K562 (cell line): ENCODE data around the gene XRN2. TPM values are rescaled to one million over a fixed set of nuclear protein-coding genes. Genes with fewer than 3 reads are reported as not detected.

Experiments used
- CBX8 ChIP-seq: fragments of 200-600 bp; sonication (generic); IDR thresholded peaks from 2 replicates; pipeline ENCODE4 v1.6.1; 2012; ENCODE audit warnings: borderline replicate concordance, mixed run types, low read depth, mild to moderate bottlenecking, moderate library complexity, mixed read lengths, low read length, control low read depth, inconsistent platforms; ENCODE audit not compliant: poor library complexity, severe bottlenecking; ENCODE audit errors: extremely low read depth
- CHCHD3 ChIP-seq: fragments of 250-450 bp; sonication (Bioruptor Pico); IDR thresholded peaks from 2 replicates; pipeline ENCODE4 v2.1.2; 2022; ENCODE audit warnings: mild to moderate bottlenecking
- MEF2D ChIP-seq: conservative IDR thresholded peaks from 2 replicates; pipeline ENCODE4 v1.6.1; 2016; ENCODE audit warnings: low read depth, missing genetic modification characterization, missing compliant biosample characterization
- ZEB2 ChIP-seq: fragments of 450-650 bp; IDR thresholded peaks from 2 replicates; pipeline ENCODE4 v1.6.1; 2016
- polyA plus RNA-seq, 8 experiments: library from polyadenylated mRNA; depleted of rRNA in 4 of 8; stranded (reverse) in 5 of 8; unstranded in 3 of 8; fragments of >200 nt; fragmentation: Nextera tagmentation in 2 of 8; fragmentation: Illumina TruSeq in 1 of 8; extraction: Ambion mirVana in 2 of 8; extraction: Trizol in 1 of 8; gene quantifications; 2 replicates each; pipeline versions ENCODE4 v1.2.1 to v1.2.3, GENCODE V29; 2011 to 2014; ENCODE audit warnings: inconsistent platforms in 1 of 8, missing spikeins in 1 of 8
- total RNA-seq, 7 experiments: library from RNA; depleted of rRNA in 6 of 7; stranded (reverse); fragments of >200 nt in 6 of 7; fragmentation: Illumina TruSeq in 2 of 7; extraction: Trizol in 2 of 7; gene quantifications; 2 replicates each; pipeline versions ENCODE4 v1.2.1 to v1.2.3, GENCODE V29; 2011 to 2021; ENCODE audit warnings: low replicate concordance in 1 of 7
- TF ChIP-seq, protein P1 (sequence below): IDR thresholded peaks from 2 replicates; pipeline ENCODE4 v1.6.1; 2011; ENCODE audit not compliant: insufficient read length; ENCODE audit errors: extremely low read depth
- TF ChIP-seq, protein P2 (sequence below): fragments of 450-650 bp; IDR thresholded peaks from 2 replicates; pipeline ENCODE4 v1.6.1; 2017; ENCODE audit warnings: antibody characterized with exemption

XRN2 gene
- total and polyA plus RNA-seq, 9 of the 15 experiments (the other 6 are each of a cell fraction or from before 2014, with no cell fraction given): 41.8 to 67.3 (median 51.4) TPM

DNA sequence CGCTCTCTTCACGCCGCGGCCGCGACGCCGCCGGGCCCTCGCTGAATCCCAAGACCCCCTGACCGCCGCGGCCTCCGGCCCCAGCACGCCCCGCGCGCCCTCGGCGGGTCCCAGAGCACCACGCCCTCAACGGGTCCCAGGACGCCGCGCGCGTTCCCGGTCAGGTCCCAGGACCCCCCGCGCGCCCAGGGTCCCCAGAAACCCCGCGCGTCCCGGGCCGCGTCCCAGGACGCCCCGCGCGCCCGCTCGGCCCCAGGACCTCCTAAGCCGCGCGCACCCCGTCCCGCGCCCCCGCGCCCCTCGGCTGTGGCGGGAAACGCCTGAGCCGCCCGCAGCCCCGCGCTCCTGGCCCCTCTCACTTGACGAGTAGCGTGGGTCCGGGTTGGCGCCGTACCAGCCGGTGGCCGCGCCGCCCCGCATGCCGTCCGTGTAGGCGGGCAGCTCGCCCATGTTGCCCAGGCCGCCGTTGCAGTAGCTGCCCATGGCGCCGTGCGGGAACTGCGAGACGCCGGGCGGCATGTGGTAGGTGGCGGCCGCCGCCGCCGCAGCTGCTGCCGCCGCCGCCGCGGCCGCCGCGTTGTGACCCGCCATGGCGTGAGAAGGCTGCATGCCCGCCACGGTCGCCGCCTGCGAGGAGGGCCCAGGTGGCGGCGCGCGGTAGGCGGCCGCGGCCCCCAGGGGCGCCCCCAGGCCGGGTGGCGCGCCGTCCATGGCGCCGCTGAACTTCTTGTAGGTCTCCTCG is 93.6 kb downstream of the XRN2 start (continued):
- no peak for TF ChIP-seq CBX8
- TF ChIP-seq MEF2D (tag): no peak
- TF ChIP-seq ZEB2: no peak
- TF ChIP-seq CHCHD3: no peak
- TF ChIP-seq, protein P1, sequence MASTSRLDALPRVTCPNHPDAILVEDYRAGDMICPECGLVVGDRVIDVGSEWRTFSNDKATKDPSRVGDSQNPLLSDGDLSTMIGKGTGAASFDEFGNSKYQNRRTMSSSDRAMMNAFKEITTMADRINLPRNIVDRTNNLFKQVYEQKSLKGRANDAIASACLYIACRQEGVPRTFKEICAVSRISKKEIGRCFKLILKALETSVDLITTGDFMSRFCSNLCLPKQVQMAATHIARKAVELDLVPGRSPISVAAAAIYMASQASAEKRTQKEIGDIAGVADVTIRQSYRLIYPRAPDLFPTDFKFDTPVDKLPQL: no peak
- TF ChIP-seq, protein P2, sequence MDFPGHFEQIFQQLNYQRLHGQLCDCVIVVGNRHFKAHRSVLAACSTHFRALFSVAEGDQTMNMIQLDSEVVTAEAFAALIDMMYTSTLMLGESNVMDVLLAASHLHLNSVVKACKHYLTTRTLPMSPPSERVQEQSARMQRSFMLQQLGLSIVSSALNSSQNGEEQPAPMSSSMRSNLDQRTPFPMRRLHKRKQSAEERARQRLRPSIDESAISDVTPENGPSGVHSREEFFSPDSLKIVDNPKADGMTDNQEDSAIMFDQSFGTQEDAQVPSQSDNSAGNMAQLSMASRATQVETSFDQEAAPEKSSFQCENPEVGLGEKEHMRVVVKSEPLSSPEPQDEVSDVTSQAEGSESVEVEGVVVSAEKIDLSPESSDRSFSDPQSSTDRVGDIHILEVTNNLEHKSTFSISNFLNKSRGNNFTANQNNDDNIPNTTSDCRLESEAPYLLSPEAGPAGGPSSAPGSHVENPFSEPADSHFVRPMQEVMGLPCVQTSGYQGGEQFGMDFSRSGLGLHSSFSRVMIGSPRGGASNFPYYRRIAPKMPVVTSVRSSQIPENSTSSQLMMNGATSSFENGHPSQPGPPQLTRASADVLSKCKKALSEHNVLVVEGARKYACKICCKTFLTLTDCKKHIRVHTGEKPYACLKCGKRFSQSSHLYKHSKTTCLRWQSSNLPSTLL: no peak
